NCI-H2081 (cell line): Measurements from ENCODE around the gene ACADSB.

Experiments used
- DNase-seq, 2 experiments: peaks; one replicate each; lab custom pipeline; 2025; lab: John Stamatoyannopoulos, UW

The ACADSB gene

GRCh38 chr10:123042708-123043408 is 34.1 kb downstream of the ACADSB start:
- DNase-seq = no peak

GRCh38 chr10:123043409-123043925 is 34.7 kb downstream of the ACADSB start:
- DNase-seq = peak; percentile 37 to 53

GRCh38 chr10:123044391-123044790 is 35.6 kb downstream of the ACADSB start:
- peak; percentile 0 to 24 for DNase-seq

GRCh38 chr10:123045961-123046731 is 37.3 kb downstream of the ACADSB start:
- DNase-seq = no peak

GRCh38 chr10:123057968-123058367 is 49.2 kb downstream of the ACADSB start:
- DNase-seq = no peak

GRCh38 chr10:123061865-123062264 is 53.1 kb downstream of the ACADSB start:
- DNase-seq = no peak

GRCh38 chr10:123062726-123063125 is 53.9 kb downstream of the ACADSB start:
- DNase-seq = no peak

- no peak for DNase-seq
Observed at GRCh38 chr10:123068087-123068853, 59.5 kb downstream of the ACADSB start.

GRCh38 chr10:123069246-123069986 is 60.6 kb downstream of the ACADSB start:
- peak; percentile 35 to 55 for DNase-seq

- DNase-seq = no peak
Observed at GRCh38 chr10:123073187-123073586, 64.4 kb downstream of the ACADSB start.

- no peak for DNase-seq
Observed at GRCh38 chr10:123074215-123074614, 65.4 kb downstream of the ACADSB start.

GRCh38 chr10:123081896-123082295 is 73.1 kb downstream of the ACADSB start:
- DNase-seq = no peak

GRCh38 chr10:123083811-123084210 is 75.0 kb downstream of the ACADSB start:
- no peak for DNase-seq

GRCh38 chr10:123086281-123086680 is 77.5 kb downstream of the ACADSB start:
- DNase-seq = no peak

- no peak for DNase-seq
Observed at GRCh38 chr10:123087348-123087747, 78.5 kb downstream of the ACADSB start.

- no peak for DNase-seq
Observed at GRCh38 chr10:123087786-123088185, 79.0 kb downstream of the ACADSB start.

GRCh38 chr10:123092635-123093414 is 84.0 kb downstream of the ACADSB start:
- no peak for DNase-seq

GRCh38 chr10:123093489-123093888 is 84.7 kb downstream of the ACADSB start:
- DNase-seq = no peak

GRCh38 chr10:123096452-123096851 is 87.6 kb downstream of the ACADSB start:
- DNase-seq = no peak

- DNase-seq = no peak
Observed at GRCh38 chr10:123097039-123097438, 88.2 kb downstream of the ACADSB start.
